VCaP (cell line): ENCODE data around the gene FER1L5.

ENCODE experiments used
- H3K27ac ChIP-seq: fragments of 450-650 bp; 2 replicates; pipeline ENCODE4 v1.5.1; 2017
- CTCF ChIP-seq: fragments of 450-650 bp; conservative IDR thresholded peaks from 2 replicates; pipeline ENCODE4 v1.5.1; 2017; ENCODE audit warnings: mild to moderate bottlenecking, moderate library complexity

FER1L5 gene

GRCh38 chr2:96689431-96689991 is 46.9 kb downstream of the FER1L5 start:
- H3K27ac ChIP-seq, result no peak overlapping the region
- no peak for TF ChIP-seq CTCF

GRCh38 chr2:96690306-96691021 is 47.9 kb downstream of the FER1L5 start:
- TF ChIP-seq CTCF, result no peak
- no peak overlapping the region for H3K27ac ChIP-seq

- TF ChIP-seq CTCF, result no peak
- no peak overlapping the region for H3K27ac ChIP-seq
Measured at GRCh38 chr2:96691022-96691612, 48.6 kb downstream of the FER1L5 start.

- no peak for TF ChIP-seq CTCF
- no peak overlapping the region for H3K27ac ChIP-seq
Measured at GRCh38 chr2:96692094-96692971, 49.8 kb downstream of the FER1L5 start.

GRCh38 chr2:96693286-96694200 is 51.0 kb downstream of the FER1L5 start:
- H3K27ac ChIP-seq, result no peak overlapping the region

GRCh38 chr2:96694279-96694678 is 51.7 kb downstream of the FER1L5 start:
- no peak overlapping the region for H3K27ac ChIP-seq
- no peak for TF ChIP-seq CTCF

More at GRCh38 chr2:96693286-96694200, 51.0 kb downstream of the FER1L5 start:
- no peak for TF ChIP-seq CTCF
